ENCODE data around the gene NT5C.

DNA sequence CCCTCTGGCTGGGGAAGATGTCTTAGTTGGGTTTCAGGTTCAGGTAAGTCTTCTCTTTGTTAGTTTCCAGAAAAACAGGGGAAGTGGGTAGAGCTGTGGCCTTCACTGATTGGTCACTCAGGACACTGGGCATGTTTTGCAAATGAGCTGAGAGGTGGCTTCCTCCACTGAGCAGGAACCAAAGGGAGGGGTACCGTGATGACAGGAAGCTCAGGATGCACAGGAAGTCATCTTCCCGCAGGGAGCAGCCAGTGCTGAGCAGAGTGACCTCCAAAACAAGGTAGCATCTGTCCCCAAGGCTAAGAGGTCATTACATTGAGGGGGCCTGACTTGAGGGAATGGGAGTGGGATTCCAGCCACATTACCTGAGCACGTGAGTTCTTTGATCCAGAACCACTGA, 5.6 kb downstream of the NT5C start:
- TF ChIP-seq YY1 (IDR thresholded peaks at IDR 0.05; ENCODE audit: insufficient read depth, insufficient read length) (no peak), SUZ12 (IDR thresholded peaks at IDR 0.05; ENCODE audit: extremely low read depth, insufficient read depth, insufficient read length) (no peak)

All from NT2/D1 (cell line).